Neutrophil (primary cell): ENCODE results near the gene NOD2.
A peak's percentile ranks its signal among the peaks of the same experiment; 100 is the strongest.

Experiments used
- H3K27ac ChIP-seq: fragments of 200-600 bp; sonication (generic); 2 replicates; pipeline ENCODE4 v1.5.1; 2016; ENCODE audit warnings: mild to moderate bottlenecking, moderate library complexity
- H3K27me3 ChIP-seq: fragments of 200-600 bp; sonication (generic); 2 replicates; pipeline ENCODE4 v1.6.0; 2016; ENCODE audit warnings: mild to moderate bottlenecking
- H3K36me3 ChIP-seq: fragments of 200-600 bp; sonication (generic); 2 replicates; pipeline ENCODE4 v1.5.1; 2017
- H3K4me1 ChIP-seq, 2 experiments: fragments of 200-600 bp in 1 of 2; sonication (generic) in 1 of 2; 1 replicate in 1 of 2; 2 replicates in 1 of 2; pipeline versions ENCODE4 v1.5.1 to v1.6.1; 2013 to 2016; ENCODE audit warnings: low read depth in 1 of 2, low read length in 1 of 2, mild to moderate bottlenecking in 1 of 2, moderate library complexity in 1 of 2; ENCODE audit not compliant: control insufficient read depth in 1 of 2, insufficient read depth in 1 of 2
- H3K4me3 ChIP-seq, 2 experiments: fragments of 200-600 bp in 1 of 2; sonication (generic) in 1 of 2; 1 replicate in 1 of 2; 2 replicates in 1 of 2; pipeline ENCODE4 v1.5.1; 2013 to 2016; ENCODE audit warnings: low read depth in 1 of 2, low read length in 1 of 2, mild to moderate bottlenecking in 1 of 2, moderate library complexity in 1 of 2
- H3K9me3 ChIP-seq: fragments of 200-600 bp; sonication (generic); 2 replicates; pipeline ENCODE4 v1.5.1; 2016
- TF ChIP-seq, protein P1 (sequence below): fragments of 200-600 bp; sonication (generic); IDR thresholded peaks from 2 replicates; pipeline ENCODE4 v1.5.1; 2016; ENCODE audit warnings: antibody characterized with exemption

The NOD2 gene

DNA sequence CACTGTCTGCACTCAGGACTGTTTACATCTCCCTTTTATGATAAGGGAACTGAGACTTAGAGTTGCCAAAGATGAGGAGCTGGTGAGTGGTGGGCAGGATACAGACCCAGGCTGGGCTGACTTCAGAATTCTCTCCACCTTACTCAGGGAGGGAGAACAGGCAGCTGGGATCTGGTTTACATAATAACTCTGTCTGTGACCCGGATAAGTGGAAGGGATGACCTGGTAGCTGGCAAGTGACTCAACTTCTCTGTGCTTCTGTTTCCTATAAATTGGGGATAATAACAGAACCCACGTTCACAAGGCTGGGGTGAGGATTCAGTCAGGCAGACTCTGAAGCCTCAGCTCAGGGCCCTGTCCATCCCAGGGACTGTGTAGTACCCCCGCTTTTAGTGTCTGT is 14.9 kb upstream of the NOD2 start:
- Histone ChIP-seq H3K36me3 (peaks cover 61% of the 10 kb centered on the region), H3K4me3 (no peak overlapping the region), H3K27me3 (no peaks in the 10 kb centered on the region), H3K27ac (peak overlapping the region; percentile 92), H3K4me1 (peaks cover 72 to 85% of the 10 kb centered on the region in 2 experiments), H3K9me3 (no peaks in the 10 kb centered on the region)
- TF ChIP-seq, protein P1, sequence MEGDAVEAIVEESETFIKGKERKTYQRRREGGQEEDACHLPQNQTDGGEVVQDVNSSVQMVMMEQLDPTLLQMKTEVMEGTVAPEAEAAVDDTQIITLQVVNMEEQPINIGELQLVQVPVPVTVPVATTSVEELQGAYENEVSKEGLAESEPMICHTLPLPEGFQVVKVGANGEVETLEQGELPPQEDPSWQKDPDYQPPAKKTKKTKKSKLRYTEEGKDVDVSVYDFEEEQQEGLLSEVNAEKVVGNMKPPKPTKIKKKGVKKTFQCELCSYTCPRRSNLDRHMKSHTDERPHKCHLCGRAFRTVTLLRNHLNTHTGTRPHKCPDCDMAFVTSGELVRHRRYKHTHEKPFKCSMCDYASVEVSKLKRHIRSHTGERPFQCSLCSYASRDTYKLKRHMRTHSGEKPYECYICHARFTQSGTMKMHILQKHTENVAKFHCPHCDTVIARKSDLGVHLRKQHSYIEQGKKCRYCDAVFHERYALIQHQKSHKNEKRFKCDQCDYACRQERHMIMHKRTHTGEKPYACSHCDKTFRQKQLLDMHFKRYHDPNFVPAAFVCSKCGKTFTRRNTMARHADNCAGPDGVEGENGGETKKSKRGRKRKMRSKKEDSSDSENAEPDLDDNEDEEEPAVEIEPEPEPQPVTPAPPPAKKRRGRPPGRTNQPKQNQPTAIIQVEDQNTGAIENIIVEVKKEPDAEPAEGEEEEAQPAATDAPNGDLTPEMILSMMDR: no peak

DNA sequence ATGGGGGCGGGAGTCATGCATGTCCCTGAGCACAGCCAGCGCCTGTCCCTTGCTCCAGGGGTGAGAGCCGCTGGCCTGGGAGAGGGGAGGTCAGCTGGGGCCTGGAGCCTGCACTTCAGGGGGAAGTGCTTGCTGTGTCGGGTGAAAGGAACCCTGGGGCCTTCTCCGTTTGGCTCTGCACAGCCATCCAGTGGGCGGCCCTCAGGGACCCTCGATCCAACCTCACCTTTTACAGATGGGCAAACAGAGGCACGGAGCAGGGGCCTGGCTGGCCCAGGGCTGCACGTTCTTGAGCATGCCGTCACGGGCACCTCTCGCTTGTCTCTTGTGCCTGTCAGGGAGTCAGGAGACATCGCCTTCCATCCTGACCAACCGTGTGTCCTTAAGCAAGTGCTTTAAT is 14.1 kb upstream of the NOD2 start:
- peaks cover 54% of the 10 kb centered on the region for H3K36me3 ChIP-seq
- H3K4me1 ChIP-seq: peaks cover 80 to 92% of the 10 kb centered on the region in 2 experiments
- H3K27me3 ChIP-seq: no peaks in the 10 kb centered on the region
- H3K4me3 ChIP-seq: peak overlapping the region; percentile 72 to 86
- peak overlapping the region; percentile 92 for H3K27ac ChIP-seq
- no peaks in the 10 kb centered on the region for H3K9me3 ChIP-seq
- TF ChIP-seq, protein P1: no peak

DNA sequence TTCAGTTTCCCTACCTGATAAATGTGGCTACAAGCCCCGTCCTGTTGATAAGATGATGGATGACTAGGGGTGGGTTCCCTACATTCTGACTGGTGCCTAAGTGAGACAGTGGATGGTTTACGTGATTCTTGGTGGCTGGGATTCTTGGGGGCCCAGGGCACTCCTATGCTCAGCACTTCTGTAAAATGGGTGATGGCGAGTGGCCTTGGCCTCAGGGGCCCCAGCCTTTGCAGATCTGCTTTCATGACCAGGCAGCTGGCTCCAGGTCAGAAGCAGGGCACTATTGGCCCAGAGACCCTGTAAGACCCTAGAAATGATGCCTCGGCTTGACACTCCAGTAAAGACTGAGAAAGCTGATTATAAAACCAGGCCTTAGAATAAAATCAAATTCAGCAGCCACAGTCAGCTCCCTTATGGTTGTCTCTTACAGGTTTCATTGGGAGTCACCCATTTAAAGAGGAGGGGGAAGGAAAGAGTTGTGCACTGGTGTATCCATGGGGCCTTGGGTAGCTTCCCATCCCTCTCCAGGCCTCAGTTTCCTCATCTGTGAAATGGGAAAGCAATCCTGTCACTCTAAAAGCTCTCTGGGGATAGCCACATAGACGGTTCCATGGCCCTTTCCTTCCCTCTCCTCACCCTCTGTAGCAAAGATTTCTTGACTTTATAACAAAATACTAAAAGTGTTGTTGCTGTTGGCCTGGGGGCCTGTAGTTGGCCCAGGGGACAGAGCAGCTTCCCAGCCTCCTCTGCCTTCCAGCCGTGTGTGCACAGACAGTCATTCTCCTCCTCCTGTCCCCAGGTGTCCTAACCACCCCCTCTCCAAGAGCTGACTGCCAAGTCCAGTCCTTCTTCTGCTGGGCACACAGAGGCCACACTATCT is 13.5 kb upstream of the NOD2 start:
- H3K9me3 ChIP-seq: no peaks in the 10 kb centered on the region
- peak overlapping the region; percentile 72 to 86 for H3K4me3 ChIP-seq
- H3K27ac ChIP-seq: peak overlapping the region; percentile 92
- no peaks in the 10 kb centered on the region for H3K27me3 ChIP-seq
- TF ChIP-seq, protein P1: no peak
- peaks cover 85 to 97% of the 10 kb centered on the region in 2 experiments for H3K4me1 ChIP-seq
- peaks cover 47% of the 10 kb centered on the region for H3K36me3 ChIP-seq

DNA sequence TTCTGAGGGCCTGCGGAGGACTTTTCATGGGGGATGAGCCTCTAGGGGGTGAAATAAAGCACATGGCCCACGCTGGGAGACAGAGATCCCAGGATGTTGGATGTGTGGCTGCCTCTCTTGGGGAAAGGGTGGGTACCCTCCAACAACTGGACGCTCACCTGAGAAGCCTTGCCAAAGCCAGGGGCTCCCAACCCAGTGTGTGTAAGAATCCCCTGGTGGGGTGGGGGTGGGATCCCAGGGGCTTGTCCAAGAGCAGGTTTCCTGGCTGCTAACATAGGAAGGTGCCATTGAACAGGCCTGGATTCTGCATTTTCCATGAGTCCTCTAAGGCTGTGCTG is 12.9 kb upstream of the NOD2 start:
- Histone ChIP-seq H3K36me3 (peaks cover 41% of the 10 kb centered on the region), H3K4me1 (peaks cover 85 to 97% of the 10 kb centered on the region in 2 experiments), H3K9me3 (no peaks in the 10 kb centered on the region), H3K4me3 (peak overlapping the region; percentile 72 to 86), H3K27ac (peak overlapping the region; percentile 92), H3K27me3 (no peaks in the 10 kb centered on the region)
- TF ChIP-seq, protein P1: no peak

DNA sequence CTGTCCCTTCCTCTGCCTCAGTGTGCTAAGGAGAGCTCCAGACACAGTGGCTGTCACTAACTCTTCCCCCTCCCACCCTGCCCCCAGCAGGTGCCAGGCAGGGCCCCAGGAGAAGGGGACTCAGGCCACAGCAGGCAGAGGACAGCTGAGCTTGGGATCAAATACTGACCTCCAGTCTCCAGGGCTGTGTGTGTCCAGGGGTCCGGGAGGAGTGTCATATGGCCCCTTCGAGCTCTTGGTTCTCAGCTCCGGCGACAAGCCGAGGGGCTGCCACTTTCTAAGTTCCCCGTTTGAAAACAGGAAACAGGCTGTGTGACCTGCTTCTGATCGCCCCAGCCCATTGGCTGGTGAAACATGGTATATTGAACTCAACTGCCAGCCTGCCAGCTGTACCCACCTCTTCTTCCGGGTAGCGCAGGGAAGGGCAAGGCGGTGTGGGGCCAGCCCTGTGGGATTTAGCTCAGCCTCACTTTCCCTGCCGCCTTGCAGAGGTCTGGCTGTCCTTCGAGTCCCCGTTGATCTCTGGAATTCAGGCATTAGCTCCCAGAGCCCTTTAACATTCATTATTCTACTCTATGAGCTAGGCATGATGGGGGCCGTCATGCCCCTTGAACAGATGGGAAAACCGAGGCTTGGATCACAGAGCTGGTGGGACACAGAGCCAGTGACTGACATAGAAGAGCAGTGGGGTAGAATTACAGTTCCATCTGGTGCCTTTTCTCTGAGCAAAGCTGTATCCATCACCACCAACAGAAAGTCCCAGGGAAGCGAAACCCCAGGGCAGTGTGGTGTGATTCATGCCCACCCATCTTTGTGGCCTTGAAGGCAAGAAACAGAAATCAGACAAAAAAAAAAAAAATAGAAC is 12.2 kb upstream of the NOD2 start, which contains the start of gene SNX20:
Gene SNX20, minus strand, starts transcription at position 292 of the 865 bp plus-strand sequence. CDS start 3,786 bp downstream, outside the sequence.
- H3K27me3 ChIP-seq: no peaks in the 10 kb centered on the region
- peaks cover 86 to 97% of the 10 kb centered on the region in 2 experiments for H3K4me1 ChIP-seq
- H3K4me3 ChIP-seq: peak within 1 kb of the TSS; percentile 72 to 86
- TF ChIP-seq, protein P1: peak; percentile 25
- H3K9me3 ChIP-seq: no peaks in the 10 kb centered on the region
- H3K27ac ChIP-seq: peak within 1 kb of the TSS; percentile 92
- peaks cover 34% of the 10 kb centered on the region for H3K36me3 ChIP-seq
